HuH-7 (cell line): ENCODE data around the gene PLPPR1.
A peak's percentile ranks its signal among the peaks of the same experiment; 100 is the strongest.

ENCODE experiments used
- DNase-seq: peaks from one replicate; pipeline ENCODE4 v3.0.0; 2011; ENCODE audit warnings: low spot score

The PLPPR1 gene

DNA sequence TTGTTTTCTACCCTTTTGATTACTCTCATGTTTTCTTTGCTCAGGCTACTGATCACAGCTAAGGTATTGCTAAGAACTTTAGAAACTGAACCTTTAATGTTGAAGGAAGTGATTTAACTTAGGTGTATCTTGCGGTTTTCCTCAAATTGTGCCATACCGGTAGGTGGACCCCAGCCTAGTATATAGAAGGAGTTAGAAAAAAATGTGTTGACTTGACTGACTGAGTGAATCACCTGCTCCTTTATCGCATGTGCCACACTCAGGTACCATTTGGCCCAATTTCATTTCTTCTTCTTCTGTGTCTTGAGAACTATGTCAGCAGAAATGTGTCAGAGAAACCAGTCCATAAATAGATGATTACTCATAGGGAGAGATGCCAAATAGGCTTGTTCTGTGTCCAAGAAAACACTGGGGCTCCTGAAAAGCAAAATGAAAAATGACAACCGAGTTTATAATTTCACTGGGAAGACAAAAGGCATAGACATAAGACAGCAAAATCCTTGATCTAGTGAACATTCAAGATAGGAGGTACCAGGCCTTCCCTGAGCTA is 19.4 kb downstream of the PLPPR1 start:
- no peak for DNase-seq

DNA sequence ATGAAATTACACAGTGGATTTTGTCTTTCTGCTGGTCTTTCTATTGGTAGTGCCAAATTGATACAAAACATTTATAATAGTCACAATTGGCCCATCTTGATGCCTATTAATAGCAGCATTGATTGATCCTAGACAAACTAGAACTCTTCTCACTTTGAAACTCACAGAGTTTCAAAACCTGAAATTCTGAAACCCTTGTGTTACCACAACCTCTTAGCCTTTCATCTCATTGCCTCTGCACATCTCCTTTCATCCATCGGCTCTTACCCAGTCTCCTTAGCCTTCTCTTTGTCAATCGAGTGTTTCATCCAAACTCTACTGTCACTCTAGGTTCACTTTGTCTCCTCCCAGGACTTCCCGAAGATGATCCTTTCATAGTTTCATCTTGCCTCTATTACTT is 22.1 kb downstream of the PLPPR1 start:
- DNase-seq = no peak

DNA sequence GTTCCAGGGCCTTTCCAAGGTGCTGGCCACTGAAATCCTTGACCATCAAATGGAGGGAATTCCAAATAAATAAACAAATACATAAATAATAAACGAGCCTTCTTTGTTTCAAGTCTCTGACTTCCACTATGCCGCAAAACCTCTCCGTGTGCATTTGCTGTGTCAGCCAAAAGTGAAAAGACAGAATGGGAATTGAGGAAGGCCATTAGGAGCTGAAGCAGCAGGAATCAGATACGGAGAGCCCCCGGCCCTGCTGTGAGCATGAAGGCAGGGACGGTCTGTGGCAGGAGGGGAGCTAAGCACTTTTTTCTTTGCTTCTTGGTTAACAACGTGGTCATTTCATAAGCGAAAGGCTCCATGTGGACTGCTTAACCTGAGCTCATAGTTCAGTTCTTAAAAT is 26.1 kb downstream of the PLPPR1 start:
- DNase-seq = no peak

DNA sequence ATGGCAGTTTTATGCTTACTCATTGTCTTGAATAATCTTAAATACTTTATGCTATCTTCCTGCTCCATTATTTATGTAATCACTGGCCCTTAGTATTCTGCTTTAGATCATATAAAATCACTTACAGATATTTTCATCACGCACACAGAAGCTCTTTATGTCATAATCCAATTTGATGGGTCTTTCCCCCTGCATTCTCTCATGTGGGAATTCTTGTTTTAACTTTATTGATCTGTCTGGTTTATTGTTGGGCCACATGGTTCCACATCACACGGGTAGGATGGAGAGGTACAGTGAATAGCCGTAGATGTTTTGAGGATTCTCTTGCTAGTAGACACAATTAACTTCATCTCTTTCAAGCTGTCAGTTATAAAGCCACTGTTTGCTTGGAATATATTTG is 27.0 kb downstream of the PLPPR1 start:
- DNase-seq = no peak

DNA sequence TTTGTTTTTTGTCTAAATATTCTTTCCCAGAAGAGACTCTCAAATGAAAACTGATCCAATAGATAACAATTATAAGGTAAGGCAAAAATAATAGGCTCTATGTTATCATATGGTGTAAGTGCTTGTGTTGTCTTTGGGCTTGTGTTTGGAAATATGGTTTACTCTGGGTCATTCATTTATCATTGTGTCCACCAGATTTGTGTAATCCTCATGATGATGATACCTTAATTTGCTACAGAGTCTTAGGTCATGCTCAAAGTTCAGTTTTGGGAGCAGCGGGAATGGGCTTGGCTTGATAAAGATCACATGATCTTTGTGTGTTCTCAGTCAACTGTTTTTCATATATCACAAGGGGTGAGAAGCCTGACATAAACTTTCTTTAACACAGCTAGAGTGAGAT is 34.2 kb downstream of the PLPPR1 start:
- DNase-seq = peak; percentile 2

DNA sequence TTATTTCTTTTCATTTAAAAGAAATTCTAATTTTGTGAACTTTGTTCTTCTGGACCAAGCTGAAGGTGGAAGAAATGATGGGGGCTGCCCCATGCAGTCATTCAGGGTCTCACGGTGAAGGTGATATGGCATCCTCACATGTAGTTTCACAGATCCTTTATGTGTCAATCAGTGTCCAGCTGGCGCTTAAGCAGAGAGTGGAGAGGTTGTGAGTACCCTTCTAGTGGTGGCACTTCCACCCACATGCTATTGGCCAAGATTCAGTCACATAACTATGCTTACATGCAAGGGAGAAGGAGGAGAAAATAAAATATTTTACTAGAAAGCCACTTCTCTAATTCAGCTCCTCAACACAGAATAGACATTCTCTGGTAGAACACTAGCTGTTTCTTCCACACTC is 34.7 kb downstream of the PLPPR1 start:
- DNase-seq = no peak

DNA sequence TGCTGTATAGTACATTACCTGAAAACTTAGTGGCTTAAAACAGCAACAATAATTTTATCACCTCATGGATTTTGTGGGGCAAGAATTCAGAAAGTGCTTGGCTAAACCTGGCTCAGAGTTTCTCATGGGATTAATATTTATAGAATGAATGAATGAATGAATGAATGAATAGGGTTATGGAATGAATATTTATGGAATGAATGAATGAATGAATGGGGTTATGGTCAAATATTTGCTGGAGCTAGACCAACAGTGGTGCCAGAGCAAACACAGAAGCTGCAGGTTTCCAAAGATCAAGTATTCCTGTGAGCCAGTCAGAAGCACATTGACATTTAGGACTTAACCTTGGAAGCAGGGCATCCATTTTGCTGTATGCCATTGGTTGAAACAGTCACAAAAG is 35.7 kb downstream of the PLPPR1 start:
- no peak for DNase-seq

DNA sequence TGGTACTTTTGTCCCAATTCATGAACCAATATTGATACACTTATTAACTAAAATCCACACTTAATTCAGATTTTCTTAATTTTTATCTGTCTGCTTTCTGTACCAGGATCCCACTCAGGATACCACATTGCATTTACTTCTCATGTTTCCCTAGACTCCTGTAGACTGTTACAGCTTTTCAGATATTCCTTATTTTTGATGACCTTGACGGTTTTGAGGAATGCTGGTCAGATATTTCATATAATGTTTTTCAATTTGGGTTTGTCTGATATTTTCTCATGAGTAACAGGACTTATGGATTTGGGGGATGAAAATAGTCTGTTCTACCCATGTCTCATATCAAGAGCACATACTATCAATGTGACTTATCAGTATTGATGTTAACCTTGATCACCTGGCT is 37.4 kb downstream of the PLPPR1 start:
- DNase-seq = no peak

DNA sequence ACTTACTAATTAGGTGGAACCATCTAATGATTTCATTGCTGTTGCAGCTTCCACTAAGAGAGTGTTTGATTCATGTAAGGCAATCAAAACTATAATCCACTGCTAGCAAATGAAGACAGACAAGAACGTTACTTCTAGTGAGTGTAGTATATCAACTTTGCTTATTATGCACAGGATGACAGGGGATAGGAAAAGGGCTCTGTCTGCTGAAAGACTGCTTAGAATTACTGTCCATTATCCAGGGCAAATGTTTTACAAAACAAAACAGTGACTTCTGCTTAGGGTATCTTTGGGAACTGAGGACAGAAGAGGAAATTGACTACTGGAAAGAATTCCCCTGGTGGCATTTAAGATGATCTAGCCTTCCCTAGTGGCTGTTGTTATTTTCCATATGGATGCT is 40.2 kb downstream of the PLPPR1 start:
- DNase-seq = no peak

DNA sequence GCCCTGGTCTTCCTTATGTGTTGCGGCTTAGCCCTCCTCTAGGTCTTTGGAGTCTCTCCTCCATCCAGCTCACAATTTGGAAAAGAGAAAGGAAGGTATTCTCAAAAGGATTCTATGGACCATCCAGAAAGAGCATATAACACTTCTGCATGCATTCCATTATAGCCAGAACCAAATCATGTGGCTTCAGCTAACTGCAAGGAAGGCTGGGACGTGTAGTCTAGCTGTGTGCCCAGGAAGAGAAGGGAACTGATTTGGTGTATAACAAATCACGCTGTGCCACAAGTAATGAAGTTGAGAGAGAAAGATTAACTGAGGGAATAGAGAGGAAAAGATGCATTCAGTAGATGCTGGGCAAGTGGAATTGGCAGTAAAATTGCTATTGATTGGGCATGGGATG is 43.7 kb downstream of the PLPPR1 start:
- no peak for DNase-seq

DNA sequence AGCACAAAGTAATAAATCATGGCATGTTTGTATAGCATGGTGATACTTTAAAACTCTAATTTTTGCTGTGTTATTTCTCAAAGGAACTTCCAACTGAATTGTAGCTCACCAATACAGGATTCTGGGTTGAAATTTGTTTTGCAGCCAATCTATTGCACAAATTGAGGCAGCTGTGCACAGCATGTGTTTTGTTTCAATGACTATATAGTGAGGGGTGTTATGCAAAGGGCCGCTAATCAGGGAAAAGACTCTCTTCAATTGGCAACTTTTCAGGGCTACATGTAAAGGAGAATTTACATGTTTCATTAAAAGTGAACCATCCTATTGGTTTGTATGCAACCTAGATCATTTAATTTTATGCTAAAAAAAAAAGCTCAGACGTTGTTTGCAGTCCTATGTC is 44.6 kb downstream of the PLPPR1 start:
- DNase-seq = no peak

DNA sequence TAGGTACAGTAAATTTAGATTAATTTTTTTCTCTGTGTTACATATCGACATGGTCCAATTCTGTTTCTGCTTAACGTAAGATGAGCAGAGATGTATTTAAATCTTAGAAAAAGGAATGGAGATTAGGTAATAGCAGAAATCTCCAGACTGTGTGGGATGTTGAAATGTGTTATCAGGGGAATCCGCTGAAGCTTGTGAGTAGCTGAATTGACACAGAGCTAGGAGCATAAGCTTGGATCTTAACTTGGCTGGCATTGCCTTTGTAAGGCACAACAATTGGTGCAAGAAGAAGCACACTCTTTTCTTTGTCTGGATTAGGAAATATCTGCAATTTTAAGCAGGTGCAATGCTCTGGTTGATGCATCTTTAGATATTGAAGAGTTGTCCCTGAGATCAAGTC is 53.1 kb downstream of the PLPPR1 start:
- DNase-seq = no peak

DNA sequence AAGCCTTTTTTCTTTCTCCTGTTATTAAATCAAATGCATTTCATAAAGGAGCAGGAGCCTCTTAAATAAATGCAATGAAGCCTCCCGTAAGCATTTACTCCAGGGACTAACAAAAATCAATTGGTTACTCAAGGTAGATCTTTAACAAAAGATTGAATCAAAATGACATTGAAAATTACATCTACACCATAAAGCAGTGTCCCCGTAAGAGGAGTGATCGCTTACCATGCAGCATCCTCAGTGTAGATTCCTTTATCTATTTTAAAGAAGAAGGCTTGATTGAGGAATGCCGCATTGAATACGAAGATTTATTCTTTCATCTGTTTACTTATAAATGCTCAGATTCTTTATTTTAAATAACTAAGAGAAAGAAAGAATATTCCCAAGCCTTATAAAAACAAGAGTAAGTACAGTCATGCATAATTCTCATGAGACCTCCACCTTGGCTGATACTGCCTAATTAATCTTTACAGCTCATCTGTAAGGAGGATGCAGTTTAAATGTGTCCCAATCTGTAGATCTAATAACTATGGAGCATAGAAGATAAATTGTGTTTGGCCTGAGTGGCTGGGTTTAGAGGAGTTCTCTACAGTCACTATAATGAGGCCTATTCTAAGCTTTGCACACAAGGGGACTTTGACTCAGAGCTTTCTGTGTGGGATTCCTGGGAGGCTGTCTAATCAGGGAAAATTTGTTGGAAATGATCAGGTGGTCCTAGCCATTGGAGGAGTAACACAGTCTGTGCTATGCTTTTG is 55.1 kb downstream of the PLPPR1 start:
- DNase-seq = no peak

DNA sequence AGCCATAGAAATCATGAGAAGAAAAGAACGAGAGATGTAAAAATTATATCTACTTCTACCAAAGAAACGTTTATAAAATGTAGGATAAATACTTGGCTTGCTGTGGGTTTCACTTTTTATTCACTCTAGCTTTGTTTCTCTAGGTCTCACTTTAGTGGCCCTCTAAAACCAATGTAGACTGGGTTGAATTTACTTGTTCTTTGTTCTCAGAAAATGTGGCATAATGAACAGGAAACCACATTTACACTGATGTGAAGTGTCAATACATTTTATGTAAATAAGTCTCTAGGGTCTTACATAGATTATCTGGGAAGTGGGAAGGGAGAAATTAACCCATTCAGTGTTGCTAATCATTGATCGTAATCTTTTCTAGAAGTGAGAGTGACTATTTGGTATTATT is 58.9 kb downstream of the PLPPR1 start:
- no peak for DNase-seq

DNA sequence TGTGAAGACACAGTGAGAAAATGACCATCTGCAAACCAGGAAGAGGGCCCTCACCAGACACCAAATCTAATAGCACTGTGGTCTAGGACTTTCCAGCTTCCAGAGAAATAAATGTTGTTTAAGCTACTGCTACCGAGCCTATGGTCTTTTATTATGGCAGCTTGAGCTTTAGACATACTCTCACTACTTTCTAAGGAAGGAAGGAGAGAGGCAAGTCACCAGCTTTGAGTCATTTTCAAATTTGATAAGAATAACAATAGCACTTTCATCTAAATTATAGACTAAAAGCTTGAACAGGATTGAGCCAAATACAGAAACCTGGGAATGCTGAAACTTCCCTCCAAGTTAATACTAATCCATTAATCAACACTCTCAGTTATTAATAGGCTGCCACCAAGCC is 64.4 kb downstream of the PLPPR1 start:
- DNase-seq = no peak

DNA sequence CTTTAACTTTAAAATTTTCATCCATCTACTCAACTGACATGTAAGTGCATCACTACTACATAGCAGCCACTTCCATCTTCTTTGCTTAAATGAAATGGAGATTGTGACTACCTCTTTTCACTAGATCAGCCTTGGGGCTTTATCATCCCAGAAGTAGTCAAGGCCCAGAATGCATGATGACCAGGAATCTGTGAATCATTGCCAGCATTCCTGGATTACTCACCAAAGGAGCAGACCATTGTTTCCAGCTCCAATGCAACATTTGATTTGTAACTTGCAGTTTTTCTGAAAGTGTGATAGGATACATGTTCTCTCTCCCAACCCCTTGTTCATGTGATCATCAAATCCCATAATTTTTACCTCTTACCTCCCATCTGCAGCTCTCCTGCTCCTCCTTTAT is 65.1 kb downstream of the PLPPR1 start:
- DNase-seq = no peak

DNA sequence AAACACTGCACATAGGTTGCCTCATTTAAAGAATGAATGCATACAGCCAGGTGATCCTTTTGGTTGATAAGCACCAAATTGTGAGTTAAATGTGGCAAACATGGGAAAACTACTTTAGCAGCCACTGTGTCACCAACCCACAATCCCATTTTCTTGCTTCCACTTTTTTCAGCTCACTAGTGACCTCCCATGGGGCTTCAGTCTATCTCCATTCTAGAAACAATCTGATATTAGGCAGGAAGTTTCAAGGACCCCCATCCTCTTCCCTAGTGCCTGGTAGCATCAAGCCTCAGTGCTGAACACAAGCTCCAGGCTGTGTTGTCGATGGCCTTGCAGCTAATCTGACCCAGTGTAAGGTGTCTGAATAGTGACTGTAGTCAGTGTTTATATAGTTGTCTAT is 66.2 kb downstream of the PLPPR1 start:
- DNase-seq = no peak

DNA sequence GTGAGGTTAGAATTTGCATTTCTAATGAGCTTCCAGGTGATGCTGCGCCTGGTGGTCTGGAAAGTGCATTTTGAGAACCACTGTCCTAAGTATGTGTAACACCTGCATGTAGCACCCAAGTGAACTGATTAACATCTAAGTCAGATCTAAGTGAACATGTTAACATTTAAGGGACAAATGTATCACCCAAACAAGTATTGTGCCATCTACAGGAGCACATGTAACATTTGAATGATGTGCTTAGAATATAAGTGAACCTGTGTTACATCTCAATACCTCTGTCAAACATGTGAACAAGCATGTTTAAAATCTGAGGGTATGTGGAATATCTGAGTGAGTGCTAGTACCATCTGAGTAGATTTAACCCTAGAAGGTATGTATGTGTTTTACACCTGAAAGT is 68.7 kb downstream of the PLPPR1 start:
- DNase-seq = no peak

DNA sequence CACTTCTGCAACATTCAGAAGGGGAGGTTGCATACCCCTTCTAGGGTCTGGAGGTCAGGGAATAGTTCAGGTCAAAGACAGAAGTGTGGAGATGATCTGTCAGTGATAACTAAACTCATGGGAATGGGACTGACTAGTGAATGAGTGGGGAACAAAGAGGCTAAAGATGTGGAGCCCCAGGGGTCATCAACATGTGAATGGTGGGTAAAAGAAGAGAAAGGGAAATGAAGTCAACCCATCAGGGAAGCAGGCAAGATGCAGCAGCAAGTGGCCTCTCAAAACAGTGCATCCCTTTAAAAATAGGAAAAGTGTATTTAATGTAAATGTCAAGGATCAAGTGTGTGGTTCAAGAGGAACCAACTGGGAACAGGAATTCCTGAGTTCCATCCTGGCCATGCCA is 69.9 kb downstream of the PLPPR1 start:
- no peak for DNase-seq

DNA sequence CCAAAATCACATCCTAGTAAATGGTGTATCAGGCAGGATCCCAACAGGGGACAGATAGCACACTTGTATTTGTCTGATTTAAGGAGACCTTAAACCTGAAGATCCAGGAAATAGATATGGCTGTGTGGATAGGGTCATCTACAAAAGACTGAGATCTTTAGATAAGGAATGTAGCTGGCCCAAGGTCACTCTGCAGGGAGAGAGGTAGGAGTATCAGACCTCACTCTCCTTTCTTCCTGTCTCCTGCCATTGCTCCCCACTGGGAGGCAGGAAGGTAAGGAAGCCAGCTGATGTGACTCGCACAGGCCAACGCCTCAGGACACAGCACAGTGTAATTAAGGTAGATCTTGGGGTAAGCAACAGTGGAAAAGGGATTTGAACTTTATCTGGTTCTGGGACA is 85.8 kb downstream of the PLPPR1 start:
- no peak for DNase-seq

DNA sequence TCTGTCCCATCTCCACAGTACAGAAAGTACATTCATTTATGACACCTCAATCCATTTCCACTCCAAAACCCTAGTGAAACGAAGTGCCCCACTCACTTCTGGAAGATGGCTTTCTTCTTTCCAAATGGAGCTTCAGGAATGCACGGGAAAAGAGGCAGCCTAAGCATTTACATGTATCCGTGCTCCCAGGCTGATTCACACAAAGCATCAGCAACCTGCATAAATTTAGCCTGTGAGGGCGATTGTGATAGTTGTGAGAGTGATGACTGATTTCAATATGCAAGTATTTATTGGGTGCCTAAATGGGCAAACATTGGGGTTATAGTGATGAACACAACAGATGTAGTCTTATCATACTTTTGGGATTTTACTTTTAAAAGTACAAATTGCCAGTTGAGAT is 86.6 kb downstream of the PLPPR1 start:
- DNase-seq = no peak

DNA sequence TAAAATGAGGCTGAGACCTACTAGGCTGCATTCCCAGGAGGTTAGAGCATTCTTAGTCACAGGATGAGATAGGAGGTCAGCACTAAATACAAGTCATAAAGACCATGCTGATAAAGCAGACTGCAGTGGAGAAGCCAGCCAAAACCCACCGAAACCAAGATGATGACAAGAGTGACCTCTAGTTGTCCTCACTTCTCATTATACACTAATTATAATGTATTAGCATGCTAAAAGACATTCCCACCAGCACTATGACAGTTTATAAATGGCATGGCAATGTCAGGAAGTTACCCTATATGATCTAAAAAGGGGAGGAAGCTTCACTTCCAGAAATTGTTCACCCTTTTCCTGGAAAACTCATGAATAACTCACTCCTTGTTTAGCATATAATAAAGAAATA is 88.6 kb downstream of the PLPPR1 start:
- DNase-seq = no peak

DNA sequence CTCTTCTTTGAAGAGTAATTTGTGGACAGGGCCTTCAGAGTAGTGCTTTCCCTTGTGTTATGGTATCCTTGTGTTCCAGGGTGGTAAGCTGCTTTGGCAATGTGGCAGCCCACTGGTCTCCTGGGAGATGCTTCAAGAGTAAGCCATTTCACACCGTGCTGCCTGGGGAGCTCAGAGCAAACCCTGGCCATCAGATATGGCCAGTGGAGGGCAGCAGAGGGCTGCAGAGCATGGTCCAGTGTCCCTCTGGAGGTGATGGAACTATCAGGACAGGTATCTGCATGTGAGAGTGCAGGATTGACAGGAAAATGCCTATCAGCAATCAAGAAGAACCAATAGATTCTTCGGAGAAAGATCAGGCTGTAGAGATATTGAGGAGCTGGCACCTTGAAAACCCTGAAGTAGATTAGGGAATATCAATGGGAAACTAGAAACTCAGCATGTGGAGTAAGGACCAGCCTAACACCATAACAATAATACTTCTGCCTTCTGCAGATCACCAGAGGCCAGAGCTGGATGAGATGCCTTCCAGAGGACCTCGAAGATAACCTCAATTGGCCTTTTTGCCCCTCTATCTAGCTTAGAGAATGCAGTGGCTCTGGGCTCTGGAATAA is 90.8 kb downstream of the PLPPR1 start:
- DNase-seq = peak; percentile 50

DNA sequence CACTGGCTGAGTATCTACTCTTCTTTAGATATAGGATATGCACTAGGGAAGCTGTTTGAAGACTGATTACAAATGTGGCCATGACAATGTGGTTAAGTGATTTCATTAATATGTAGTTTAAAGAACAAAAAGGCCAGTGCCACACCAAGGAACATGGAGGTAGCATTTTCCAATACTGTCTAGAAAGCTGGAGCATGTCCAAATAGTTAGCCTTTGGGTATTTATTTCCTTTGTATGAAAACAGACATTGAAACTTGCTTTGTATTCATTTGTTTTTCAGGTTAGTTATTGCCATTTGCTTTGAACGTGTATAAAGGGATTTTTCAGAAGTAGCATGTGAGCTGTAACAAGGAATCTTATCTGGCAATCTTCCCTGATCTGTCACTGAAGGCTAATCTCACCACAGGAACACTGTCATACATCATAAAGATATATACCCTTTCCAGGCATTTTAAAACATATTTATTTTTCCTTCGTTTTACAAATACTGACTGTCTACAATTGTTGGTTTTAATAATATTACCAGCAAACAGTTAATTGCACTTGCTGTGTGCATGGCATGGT is 93.4 kb downstream of the PLPPR1 start:
- no peak for DNase-seq
